ENCODE measurements around the gene KCNIP3. TPM values are rescaled to one million over a fixed set of nuclear protein-coding genes. Genes with fewer than 3 reads are reported as not detected.
"Not testable (repeated sequence)": the region's sequence is repeated elsewhere in the genome, so short reads cannot be mapped to it uniquely, and the experiment has no call there.

Gene KCNIP3
- total and polyA plus RNA-seq, 8 donors = 3.2 to 12.6 (median 7.7) TPM

DNA sequence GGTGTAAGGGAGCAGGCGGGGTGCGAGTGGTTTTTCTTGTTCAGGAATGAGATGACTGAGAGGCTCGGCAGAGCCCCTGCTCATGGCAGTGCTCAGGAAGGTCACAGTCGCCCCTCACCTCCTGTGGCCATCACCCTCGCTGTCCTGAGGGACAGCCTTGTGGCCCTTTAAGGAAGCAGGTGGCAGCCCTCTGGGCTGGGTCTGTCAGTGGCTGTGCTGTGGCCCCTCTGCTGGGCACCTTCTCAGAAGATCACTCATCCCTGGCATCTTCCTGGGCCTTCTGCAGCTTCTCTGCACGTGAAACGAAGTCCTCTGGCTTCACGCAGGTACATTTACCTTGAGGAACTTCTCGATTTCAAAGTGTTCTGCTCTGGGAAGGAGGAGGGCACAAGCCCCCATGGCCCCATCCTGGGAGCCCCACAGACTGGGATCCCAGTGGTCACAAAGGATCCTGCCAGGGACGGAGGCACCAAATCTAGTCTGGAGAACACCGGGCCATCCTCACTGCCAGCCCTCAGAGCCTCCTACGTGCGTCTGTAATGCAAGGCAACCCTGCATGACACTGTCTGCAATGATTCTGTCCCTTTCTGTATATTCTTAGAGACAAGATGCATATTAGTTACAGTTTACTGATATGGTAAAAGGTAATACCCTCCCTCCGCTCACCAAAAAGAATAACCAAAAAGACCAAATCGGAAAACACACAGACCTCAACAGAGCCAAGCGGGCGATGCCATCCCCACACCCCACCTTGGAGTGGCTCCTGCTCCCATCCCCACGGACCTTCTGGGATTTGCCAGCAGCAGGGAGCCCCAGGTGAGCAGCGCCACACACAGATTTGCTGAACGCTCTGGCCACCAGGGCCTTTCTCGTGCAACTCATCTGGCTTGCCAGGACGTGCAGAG lies 79.4 kb downstream of the KCNIP3 start:
- Histone ChIP-seq H3K27ac (no peak overlapping the region), H3K36me3 (no peaks in the 10 kb centered on the region), H3K4me1 (no peaks in the 10 kb centered on the region), H3K9me3 (no peaks in the 10 kb centered on the region), H3K4me3 (no peak overlapping the region), H3K27me3 (peaks cover 0 to 32% of the 10 kb centered on the region in 2 donors)
- no peak for ATAC-seq
- TF ChIP-seq, protein P1, sequence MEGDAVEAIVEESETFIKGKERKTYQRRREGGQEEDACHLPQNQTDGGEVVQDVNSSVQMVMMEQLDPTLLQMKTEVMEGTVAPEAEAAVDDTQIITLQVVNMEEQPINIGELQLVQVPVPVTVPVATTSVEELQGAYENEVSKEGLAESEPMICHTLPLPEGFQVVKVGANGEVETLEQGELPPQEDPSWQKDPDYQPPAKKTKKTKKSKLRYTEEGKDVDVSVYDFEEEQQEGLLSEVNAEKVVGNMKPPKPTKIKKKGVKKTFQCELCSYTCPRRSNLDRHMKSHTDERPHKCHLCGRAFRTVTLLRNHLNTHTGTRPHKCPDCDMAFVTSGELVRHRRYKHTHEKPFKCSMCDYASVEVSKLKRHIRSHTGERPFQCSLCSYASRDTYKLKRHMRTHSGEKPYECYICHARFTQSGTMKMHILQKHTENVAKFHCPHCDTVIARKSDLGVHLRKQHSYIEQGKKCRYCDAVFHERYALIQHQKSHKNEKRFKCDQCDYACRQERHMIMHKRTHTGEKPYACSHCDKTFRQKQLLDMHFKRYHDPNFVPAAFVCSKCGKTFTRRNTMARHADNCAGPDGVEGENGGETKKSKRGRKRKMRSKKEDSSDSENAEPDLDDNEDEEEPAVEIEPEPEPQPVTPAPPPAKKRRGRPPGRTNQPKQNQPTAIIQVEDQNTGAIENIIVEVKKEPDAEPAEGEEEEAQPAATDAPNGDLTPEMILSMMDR (IDR thresholded peaks at IDR 0.05) = no peak
- DNase-seq = no peak
- intact Hi-C loops (cut with DNase I) = no loop called here

DNA sequence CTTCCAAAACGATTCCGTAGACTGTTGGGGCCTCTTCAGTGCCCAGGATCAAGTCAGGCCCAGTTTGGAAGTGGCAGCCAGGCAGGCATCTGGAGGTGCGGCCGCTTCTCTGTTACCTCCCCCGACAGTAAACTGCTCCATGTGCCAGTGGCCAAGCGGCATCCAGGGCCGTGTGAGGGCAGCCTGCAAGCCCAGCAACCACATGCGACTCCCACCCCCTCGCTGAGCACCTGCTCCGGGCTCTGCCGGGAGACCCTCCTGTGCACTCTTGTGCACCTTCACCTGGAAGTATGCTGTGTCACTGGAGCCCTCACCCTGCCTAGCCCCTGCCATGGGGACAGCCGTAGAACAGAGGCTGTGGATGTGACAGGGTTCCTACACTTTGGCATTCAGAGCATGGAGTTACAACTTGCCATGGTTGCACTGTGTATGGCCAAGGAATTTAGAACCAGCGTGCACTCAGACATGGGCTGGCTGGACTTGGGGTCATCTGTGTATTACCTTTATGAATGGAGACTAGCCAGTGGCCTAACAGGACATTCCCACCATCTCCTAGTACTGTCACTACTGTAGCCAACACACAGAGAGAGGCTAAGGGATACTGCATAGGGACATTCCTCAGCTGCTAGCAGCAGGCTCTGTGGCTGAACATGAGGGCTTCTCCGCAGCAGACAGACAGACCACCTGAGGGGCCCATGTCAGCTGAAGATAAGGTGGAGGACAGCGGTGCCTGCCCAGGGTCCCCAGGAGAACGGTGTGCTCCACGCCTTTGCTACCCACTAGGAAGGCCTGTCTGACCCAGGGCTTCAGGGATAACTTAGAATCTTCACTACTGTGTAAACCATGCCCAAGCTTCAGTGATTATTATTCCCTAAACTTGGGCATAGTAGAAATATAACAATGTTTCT lies 80.3 kb downstream of the KCNIP3 start:
- Histone ChIP-seq H3K27ac (no peak overlapping the region), H3K9me3 (no peaks in the 10 kb centered on the region), H3K4me1 (no peaks in the 10 kb centered on the region), H3K36me3 (no peaks in the 10 kb centered on the region), H3K4me3 (no peak overlapping the region), H3K27me3 (peaks cover 0 to 39% of the 10 kb centered on the region in 2 donors)
- DNase-seq = no peak
- intact Hi-C loops (cut with DNase I) = no loop called here
- TF ChIP-seq, protein P1 (IDR thresholded peaks at IDR 0.05) = no peak
- ATAC-seq = no peak

DNA sequence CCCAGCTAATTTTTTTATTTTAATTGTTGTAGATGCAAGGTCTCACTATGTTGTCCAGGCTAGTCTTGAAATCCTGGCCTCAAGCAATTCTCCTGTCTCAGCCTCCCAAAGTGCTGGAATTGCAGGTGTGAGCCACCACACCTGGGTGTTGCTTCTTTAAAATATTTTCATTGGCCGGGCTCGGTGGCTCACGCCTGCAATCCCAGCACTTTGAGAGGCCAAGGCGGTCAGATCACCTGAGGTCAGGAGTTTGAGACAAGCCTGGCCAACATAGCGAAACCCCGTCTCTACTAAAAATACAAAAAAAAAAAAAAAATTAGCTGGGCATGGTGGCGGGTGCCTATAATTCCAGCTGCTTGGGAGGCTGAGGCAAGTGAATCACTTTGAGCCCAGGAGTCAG lies 81.1 kb downstream of the KCNIP3 start:
- ATAC-seq, H3K4me1 ChIP-seq: not testable (repeated sequence)
- peaks cover 0 to 39% of the 10 kb centered on the region in 2 donors for H3K27me3 ChIP-seq

DNA sequence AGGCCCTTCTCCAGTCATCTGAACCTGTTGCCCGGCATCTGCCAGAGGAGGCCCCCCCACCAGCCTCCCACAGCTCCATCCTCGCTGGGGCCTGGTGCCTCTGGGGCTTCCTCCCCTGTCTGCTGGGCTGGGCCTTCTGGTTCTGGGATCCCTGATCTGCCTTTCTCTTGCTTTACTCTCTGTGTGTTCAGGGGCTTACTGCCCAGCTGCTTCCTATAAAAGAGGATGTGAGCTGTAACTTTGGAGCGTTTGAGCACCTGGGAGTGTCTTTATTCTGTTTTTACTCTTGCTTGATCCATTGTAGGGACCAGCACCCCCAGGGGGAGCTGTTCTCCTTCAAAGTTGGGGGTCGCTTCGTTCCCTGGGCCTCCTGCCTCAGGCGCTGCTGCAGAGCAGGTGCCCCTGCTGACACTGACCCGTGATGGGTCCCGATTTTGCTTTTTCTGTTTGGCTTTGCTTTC lies 82.3 kb downstream of the KCNIP3 start:
- Histone ChIP-seq H3K4me3 (no peak overlapping the region), H3K4me1 (no peaks in the 10 kb centered on the region), H3K27me3 (peaks cover 0 to 33% of the 10 kb centered on the region in 2 donors), H3K9me3 (no peaks in the 10 kb centered on the region), H3K36me3 (no peaks in the 10 kb centered on the region), H3K27ac (no peak overlapping the region)
- ATAC-seq (no peak), DNase-seq (no peak)
- intact Hi-C loops (cut with DNase I) = no loop called here
- TF ChIP-seq, protein P1 (IDR thresholded peaks at IDR 0.05) = no peak

More for the DNA sequence above, 81.1 kb downstream of the KCNIP3 start:
- intact Hi-C loops (cut with DNase I); DNase-seq; H3K4me3 ChIP-seq; H3K36me3 ChIP-seq; H3K27ac ChIP-seq; H3K9me3 ChIP-seq: not testable (repeated sequence)

DNA sequence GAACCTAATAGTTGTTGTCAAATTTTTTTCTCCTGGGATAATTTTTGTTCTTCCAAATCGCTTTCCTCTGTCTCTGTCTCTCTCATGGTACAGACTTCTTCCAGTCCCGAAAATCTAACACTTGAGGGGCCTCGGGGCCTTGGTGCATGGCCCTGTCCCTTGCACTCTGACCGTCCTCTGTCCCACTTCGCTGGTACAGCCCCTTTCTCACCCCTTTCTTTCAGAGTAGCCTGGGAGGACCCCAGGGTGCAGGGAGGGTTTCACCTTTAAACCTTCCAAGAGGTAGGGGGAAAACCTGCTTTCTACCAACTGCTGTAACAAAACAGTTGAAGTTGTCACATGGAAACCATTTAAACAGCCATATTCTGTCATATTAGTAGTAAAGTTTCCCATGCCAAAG lies 83.1 kb downstream of the KCNIP3 start:
- Histone ChIP-seq H3K4me3 (no peak overlapping the region), H3K9me3 (no peaks in the 10 kb centered on the region), H3K27ac (no peak overlapping the region), H3K27me3 (peaks cover 0 to 31% of the 10 kb centered on the region in 2 donors), H3K4me1 (no peaks in the 10 kb centered on the region), H3K36me3 (no peaks in the 10 kb centered on the region)
- DNase-seq (no peak), ATAC-seq (no peak)
- intact Hi-C loops (cut with DNase I) = no loop called here
- TF ChIP-seq, protein P1 (IDR thresholded peaks at IDR 0.05) = no peak

Measured in left lung (tissue), 10 donors.